ENCODE measurements around the gene ELAPOR1. TPM values are rescaled to one million over a fixed set of nuclear protein-coding genes. Genes with fewer than 3 reads are reported as not detected.
A peak's percentile ranks its signal among the peaks of the same experiment; 100 is the strongest.

The ELAPOR1 gene
- total and polyA plus RNA-seq, 9 of the 15 experiments (the other 6 are each of a cell fraction or from before 2014, with no cell fraction given), result 0.07 to 1.2 (median 0.18) TPM

- TF ChIP-seq SREBF2 (CRISPR knock-in tag; IDR thresholded peaks at IDR 0.05), result no peak
- no peak for TF ChIP-seq PHF21A (IDR thresholded peaks at IDR 0.05; ENCODE audit: borderline replicate concordance, low read depth)
- peak; percentile 63 for TF ChIP-seq SPI1 (IDR thresholded peaks at IDR 0.05; ENCODE audit: borderline replicate concordance, low read depth, low read length)
- no peak for TF ChIP-seq TFE3 (CRISPR knock-in tag; IDR thresholded peaks at IDR 0.05)
- peak; percentile 5; the same call in 1 of the 2 replicates for TF ChIP-seq ZNF778 (CRISPR knock-in tag; IDR thresholded peaks at IDR 0.05)
- 0 out of 4 replicates have a peak, but pooled peaks of 1 of the 2 experiments have one; percentile 27 for TF ChIP-seq FOXK2 (conservative IDR thresholded peaks at IDR 0.05 in 1 of 2, IDR thresholded peaks at IDR 0.05 in 1 of 2; ENCODE audit: low read depth in 2 of 2)
- 0 out of 2 replicates have a peak, but pooled peaks have one; percentile 9 for TF ChIP-seq ZSCAN32 (CRISPR knock-in tag; IDR thresholded peaks at IDR 0.05)
- no peak for TF ChIP-seq HEY1 (CRISPR knock-in tag; IDR thresholded peaks at IDR 0.05; ENCODE audit: borderline replicate concordance)
- 0 out of 2 replicates have a peak, but pooled peaks have one; percentile 49 for TF ChIP-seq ELF1 (tag; IDR thresholded peaks at IDR 0.05)
- 0 out of 2 replicates have a peak, but pooled peaks have one; percentile 33 for TF ChIP-seq ELK3 (CRISPR knock-in tag; IDR thresholded peaks at IDR 0.05)
- TF ChIP-seq SMC3 (conservative IDR thresholded peaks at IDR 0.05; ENCODE audit: insufficient read depth, low read depth, low read length), result peak; percentile 65
- no peak for TF ChIP-seq SLC30A9 (CRISPR knock-in tag; IDR thresholded peaks at IDR 0.05)
- peak; percentile 20 for TF ChIP-seq ASH1L (IDR thresholded peaks at IDR 0.05; ENCODE audit: borderline replicate concordance, low read depth, partially characterized antibody)
- peak; percentile 7; the same call in 1 of the 2 replicates for TF ChIP-seq KLF16 (IDR thresholded peaks at IDR 0.05)
- TF ChIP-seq SOX6 (IDR thresholded peaks at IDR 0.05), result 0 out of 2 replicates have a peak, but pooled peaks have one; percentile 12
- TF ChIP-seq ZNF444 (CRISPR knock-in tag; IDR thresholded peaks at IDR 0.05), result no peak
- TF ChIP-seq DEAF1 (CRISPR knock-in tag; IDR thresholded peaks at IDR 0.05), result peak; percentile 91
- peak; percentile 69; the same call in 1 of the 2 replicates for TF ChIP-seq ARID2 (IDR thresholded peaks at IDR 0.05)
- TF ChIP-seq KAT7 (CRISPR knock-in tag; IDR thresholded peaks at IDR 0.05; ENCODE audit: borderline replicate concordance), result 0 out of 2 replicates have a peak, but pooled peaks have one; percentile 3
- no peak for TF ChIP-seq SMARCE1 (IDR thresholded peaks at IDR 0.05)
- TF ChIP-seq E2F1 (CRISPR knock-in tag; IDR thresholded peaks at IDR 0.05), result peak; percentile 69; the same call in 1 of the 2 replicates
- no peak for TF ChIP-seq KLF13 (tag; IDR thresholded peaks at IDR 0.05; ENCODE audit: borderline replicate concordance, low read depth)
- peak; percentile 94 to 97 for TF ChIP-seq RAD21 (CRISPR knock-in tag; conservative IDR thresholded peaks at IDR 0.05 in 1 of 2, IDR thresholded peaks at IDR 0.05 in 1 of 2)
Observed at GRCh38 chr1:109112056-109112651, 1.8 kb upstream of the ELAPOR1 start (continued).

Data from K562 (cell line).